K562 (cell line): ENCODE results near the gene SLC4A11. TPM values are rescaled to one million over a fixed set of nuclear protein-coding genes. Genes with fewer than 3 reads are reported as not detected.

Source experiments
- ATAC-seq: fragments of 200-7000 bp; cut with Tn5 transposase; 3 replicates; pipeline ENCODE4 v1.9.1; 2020; ENCODE audit warnings: moderate library complexity
- BruUV-seq: library from RNA; stranded (reverse); fragments of 400-500 nt; replicated peaks from 2 replicates; lab custom pipeline; 2021; lab: Mats Ljungman, UMichigan
- CTCF ChIA-PET: fragments of 300-600 bp; formaldehyde crosslinking; extraction: SDS; loops from one replicate; lab custom pipeline; 2021; ENCODE audit warnings: low intra/inter-chr PET ratio; lab: Yijun Ruan, JAX
- POLR2A ChIA-PET: fragments of 300-600, 350-650 bp; sonication (Branson Sonifier 250); formaldehyde crosslinking; extraction: SDS; loops from one replicate; lab custom pipeline; 2021; ENCODE audit warnings: antibody characterized with exemption, inconsistent platforms; lab: Yijun Ruan, JAX
- DNase-seq, 4 experiments: peaks; one replicate each; pipeline versions ENCODE4 v3.0.0 to v3.0.0-alpha.2; 2011 to 2018; ENCODE audit warnings: low spot score in 3 of 4, mixed read lengths in 3 of 4; ENCODE audit errors: extremely low read depth in 1 of 4
- FAIRE-seq: peaks from 2 replicates; lab custom pipeline; 2011; peaks lifted over from hg19 to GRCh38; lab: Jason Lieb, UNC
- H2AFZ ChIP-seq: 2 replicates; pipeline ENCODE4 v1.6.0; 2011; ENCODE audit warnings: low read depth, low read length, control low read depth, inconsistent platforms
- H3K27ac ChIP-seq: fragments of 200-600 bp; 3 replicates; pipeline ENCODE4 v1.8.0; 2011; ENCODE audit warnings: low read depth, mild to moderate bottlenecking, control low read depth, inconsistent platforms, low read length, moderate library complexity, mixed read lengths; ENCODE audit errors: extremely low read depth
- H3K27me3 ChIP-seq, 2 experiments: fragments of 300-600 bp in 1 of 2; 2 replicates in 1 of 2; 3 replicates in 1 of 2; pipeline versions ENCODE4 v1.6.0 to v1.8.0; 2011; ENCODE audit warnings: inconsistent platforms in 2 of 2, low read length in 2 of 2, mild to moderate bottlenecking in 1 of 2, mixed read lengths in 1 of 2, moderate library complexity in 1 of 2; ENCODE audit not compliant: control insufficient read depth in 2 of 2, insufficient read depth in 2 of 2
- H3K36me3 ChIP-seq: fragments of 300-600 bp; 3 replicates; pipeline ENCODE4 v1.8.0; 2011; ENCODE audit warnings: mild to moderate bottlenecking, low read length, inconsistent platforms; ENCODE audit not compliant: control insufficient read depth, insufficient read depth
- H3K4me1 ChIP-seq, 2 experiments: fragments of 200-600 bp in 1 of 2; replicated peaks in 1 of 2; 2 replicates in 1 of 2; 3 replicates in 1 of 2; pipeline versions ENCODE4 v1.5.1 to v1.8.0; 2011; ENCODE audit warnings: inconsistent platforms in 2 of 2, low read length in 2 of 2, mild to moderate bottlenecking in 1 of 2, mixed read lengths in 1 of 2, moderate library complexity in 1 of 2; ENCODE audit not compliant: control insufficient read depth in 2 of 2, insufficient read depth in 2 of 2
- H3K4me2 ChIP-seq: 2 replicates; pipeline ENCODE4 v1.6.1; 2011; ENCODE audit warnings: low read length, control low read depth, inconsistent platforms, mixed read lengths; ENCODE audit not compliant: insufficient read depth
- H3K4me3 ChIP-seq: fragments of 200-600 bp; sonication (generic), shearing (Covaris generic); 2 replicates; pipeline ENCODE4 v1.5.1; 2016; ENCODE audit warnings: control low read depth, inconsistent platforms
- H3K79me2 ChIP-seq: fragments of 200-600 bp; 3 replicates; pipeline ENCODE4 v1.8.0; 2011; ENCODE audit warnings: low read length, inconsistent platforms; ENCODE audit not compliant: control insufficient read depth, insufficient read depth
- H3K9ac ChIP-seq, 2 experiments: 2 replicates each; pipeline versions ENCODE4 v1.6.0 to v1.6.1; 2011; ENCODE audit warnings: low read depth in 2 of 2, low read length in 2 of 2, control low read depth in 1 of 2, inconsistent platforms in 1 of 2, mild to moderate bottlenecking in 1 of 2, mixed read lengths in 1 of 2; ENCODE audit not compliant: insufficient read depth in 1 of 2
- H3K9me1 ChIP-seq: one replicate; pipeline ENCODE4 v1.6.0; 2011; ENCODE audit warnings: inconsistent platforms, mild to moderate bottlenecking, low read length, moderate library complexity; ENCODE audit not compliant: control insufficient read depth, insufficient read depth
- H3K9me3 ChIP-seq: replicated peaks from 2 replicates; pipeline ENCODE4 v1.5.1; 2011; ENCODE audit warnings: low read depth, low read length, inconsistent platforms; ENCODE audit not compliant: control insufficient read depth, insufficient read depth
- H4K20me1 ChIP-seq: replicated peaks from 2 replicates; pipeline ENCODE4 v1.6.1; 2011; ENCODE audit warnings: low read length, inconsistent platforms, mixed read lengths; ENCODE audit not compliant: control insufficient read depth, insufficient read depth
- FOXK2 ChIP-seq, 2 experiments: fragments of 450-650 bp; IDR thresholded peaks in 1 of 2; conservative IDR thresholded peaks in 1 of 2; 2 replicates each; pipeline ENCODE4 v1.6.1; 2016; ENCODE audit warnings: low read depth in 2 of 2, mild to moderate bottlenecking in 1 of 2
- PATZ1 ChIP-seq: fragments of 250-450 bp; sonication (Bioruptor Pico); IDR thresholded peaks from 2 replicates; pipeline ENCODE4 v1.5.0; 2020; ENCODE audit warnings: mild to moderate bottlenecking, borderline replicate concordance
- RUNX1 ChIP-seq: sonication (generic); IDR thresholded peaks from 2 replicates; pipeline ENCODE4 v1.6.1; 2016; ENCODE audit warnings: antibody characterized with exemption, low read depth
- ZNF785 ChIP-seq: fragments of 250-450 bp; sonication (Bioruptor Pico); IDR thresholded peaks from 2 replicates; pipeline ENCODE4 v1.4.0; 2020; ENCODE audit warnings: mild to moderate bottlenecking
- WGBS: fragments of 100-300 bp; shearing (Covaris generic); methylation state at CpG from one replicate; pipeline ENCODE4 v1.1.6; 2016; ENCODE audit warnings: low coverage, mixed read lengths; ENCODE audit not compliant: insufficient coverage; ENCODE audit errors: missing lambda C conversion rate; 5-methylcytosine and 5-hydroxymethylcytosine counted together
- in situ Hi-C: fragments of 300-500 bp; cut with MboI; formaldehyde crosslinking; loops from 4 replicates; pipeline ENCODE4 v1.15.0; 2018; ENCODE audit warnings: inconsistent platforms, mixed read lengths
- intact Hi-C: fragments of 100-400 bp; cut with micrococcal nuclease; formaldehyde crosslinking; loops from 2 replicates; pipeline ENCODE4 v1.14.2; 2022
- polyA plus RNA-seq, 8 experiments: library from polyadenylated mRNA; depleted of rRNA in 4 of 8; stranded (reverse) in 5 of 8; unstranded in 3 of 8; fragments of >200 nt; fragmentation: Nextera tagmentation in 2 of 8; fragmentation: Illumina TruSeq in 1 of 8; extraction: Ambion mirVana in 2 of 8; extraction: Trizol in 1 of 8; gene quantifications; 2 replicates each; pipeline versions ENCODE4 v1.2.1 to v1.2.3, GENCODE V29; 2011 to 2014; ENCODE audit warnings: inconsistent platforms in 1 of 8, missing spikeins in 1 of 8
- total RNA-seq, 7 experiments: library from RNA; depleted of rRNA in 6 of 7; stranded (reverse); fragments of >200 nt in 6 of 7; fragmentation: Illumina TruSeq in 2 of 7; extraction: Trizol in 2 of 7; gene quantifications; 2 replicates each; pipeline versions ENCODE4 v1.2.1 to v1.2.3, GENCODE V29; 2011 to 2021; ENCODE audit warnings: low replicate concordance in 1 of 7

SLC4A11 gene
- total and polyA plus RNA-seq, 9 of the 15 experiments (the other 6 are each of a cell fraction or from before 2014, with no cell fraction given) = 0.10 to 2.0 (median 0.20) TPM

GRCh38 chr20:3255728-3256127, 16.7 kb upstream of the SLC4A11 start:
- no TSS peak for BruUV-seq
- peaks cover 4% of the 10 kb centered on the region; the same call in 1 of the 3 replicates for H3K36me3 ChIP-seq
- H3K27ac ChIP-seq = no peak overlapping the region
- H3K9ac ChIP-seq = no peak overlapping the region
- no peak overlapping the region for H2AFZ ChIP-seq
- no peaks in the 10 kb centered on the region for H4K20me1 ChIP-seq
- H3K4me3 ChIP-seq = no peak overlapping the region
- 79% methylated on average over 5 of the region's 5 CpGs for WGBS
- no peak overlapping the region for H3K4me2 ChIP-seq
- no peaks in the 10 kb centered on the region for H3K9me3 ChIP-seq
- ChIA-PET POLR2A (interaction anchor here (1.0 kb wide), 1 partner anchor 19 kb away, joined by 3 read pairs; no protein-coding TSS in a partner anchor), CTCF (no interaction called here)
- intact Hi-C loops = no loop called here
- DNase-seq (no peak), ATAC-seq (no peak), FAIRE-seq (no peak)
- no peak for TF ChIP-seq FOXK2 (conservative IDR thresholded peaks at IDR 0.05 in 1 of 2, IDR thresholded peaks at IDR 0.05 in 1 of 2; ENCODE audit: low read depth in 2 of 2)
- TF ChIP-seq PATZ1 (CRISPR knock-in tag) = no peak
- TF ChIP-seq ZNF785 (CRISPR knock-in tag) = no peak
- no peak for TF ChIP-seq RUNX1
- H3K9me1 ChIP-seq = no peaks in the 10 kb centered on the region
- no peaks in the 10 kb centered on the region for H3K4me1 ChIP-seq
- no peaks in the 10 kb centered on the region for H3K27me3 ChIP-seq
- H3K79me2 ChIP-seq = no peaks in the 10 kb centered on the region
- in situ Hi-C loops = no loop called here
